ENCODE data around the gene SLC39A11. TPM values are rescaled to one million over a fixed set of nuclear protein-coding genes. Genes with fewer than 3 reads are reported as not detected.

SLC39A11 gene
- total and polyA plus RNA-seq, 12 donors = 7.0 to 91.4 (median 22.7) TPM

GRCh38 chr17:72860778-72861177, 231.7 kb downstream of the SLC39A11 start:
- no peak for TF ChIP-seq CTCF (IDR thresholded peaks at IDR 0.05)
- TF ChIP-seq POLR2A (IDR thresholded peaks at IDR 0.05) = no peak
- H3K36me3 ChIP-seq (replicated peaks in 1 of 2) = no peaks in the 10 kb centered on the region
- no peak overlapping the region for H3K27ac ChIP-seq
- intact Hi-C loops (cut with DNase I) = no loop called here
- H3K27me3 ChIP-seq = no peaks in the 10 kb centered on the region
- no peaks in the 10 kb centered on the region for H3K9me3 ChIP-seq (replicated peaks in 1 of 3)
- no peak overlapping the region for H3K4me3 ChIP-seq
- 92 to 94% (median 93%) methylated on average over 5 of the region's 5 CpGs for WGBS, 4 donors
- H3K4me1 ChIP-seq (replicated peaks in 1 of 2) = no peaks in the 10 kb centered on the region
- DNase-seq = no peak

- no peak for TF ChIP-seq POLR2A (IDR thresholded peaks at IDR 0.05)
- TF ChIP-seq CTCF (IDR thresholded peaks at IDR 0.05) = no peak
- H3K4me1 ChIP-seq (replicated peaks in 1 of 2) = no peaks in the 10 kb centered on the region
- H3K4me3 ChIP-seq = no peak overlapping the region
- no peak for DNase-seq
- no peaks in the 10 kb centered on the region for H3K27me3 ChIP-seq
- H3K27ac ChIP-seq = no peak overlapping the region
- intact Hi-C loops (cut with DNase I) = no loop called here
- H3K9me3 ChIP-seq (replicated peaks in 1 of 3) = no peaks in the 10 kb centered on the region
- no peaks in the 10 kb centered on the region for H3K36me3 ChIP-seq (replicated peaks in 1 of 2)
Observed at GRCh38 chr17:72858826-72859495, 233.5 kb downstream of the SLC39A11 start.

- 74 to 79% (median 76%) methylated on average over 17 of the region's 17 CpGs for WGBS, 4 donors
- intact Hi-C loops (cut with DNase I) = no loop called here
- TF ChIP-seq POLR2A (IDR thresholded peaks at IDR 0.05) (no peak), CTCF (IDR thresholded peaks at IDR 0.05) (no peak)
- Histone ChIP-seq H3K27ac (no peak overlapping the region), H3K4me1 (replicated peaks in 1 of 2) (no peaks in the 10 kb centered on the region), H3K27me3 (no peaks in the 10 kb centered on the region), H3K9me3 (replicated peaks in 1 of 3) (no peaks in the 10 kb centered on the region), H3K36me3 (replicated peaks in 1 of 2) (no peaks in the 10 kb centered on the region), H3K4me3 (no peak overlapping the region)
- no peak for DNase-seq
Observed at GRCh38 chr17:72853440-72854415, 238.8 kb downstream of the SLC39A11 start.

GRCh38 chr17:72852277-72852938, 240.1 kb downstream of the SLC39A11 start:
- Histone ChIP-seq H3K4me1 (replicated peaks in 1 of 2) (no peaks in the 10 kb centered on the region), H3K27ac (no peak overlapping the region), H3K4me3 (no peak overlapping the region), H3K36me3 (replicated peaks in 1 of 2) (no peaks in the 10 kb centered on the region), H3K9me3 (replicated peaks in 1 of 3) (no peaks in the 10 kb centered on the region), H3K27me3 (no peaks in the 10 kb centered on the region)
- no peak for DNase-seq
- TF ChIP-seq CTCF (IDR thresholded peaks at IDR 0.05) (no peak), POLR2A (IDR thresholded peaks at IDR 0.05) (no peak)
- intact Hi-C loops (cut with DNase I) = no loop called here
- 86 to 93% (median 87%) methylated on average over 5 of the region's 5 CpGs for WGBS, 4 donors
